H9 (cell line): ENCODE measurements around the gene PACS1. TPM values are rescaled to one million over a fixed set of nuclear protein-coding genes. Genes with fewer than 3 reads are reported as not detected.

Experiments used
- DNase-seq: peaks from one replicate; pipeline ENCODE4 v3.0.0-alpha.2; 2017
- H2AFZ ChIP-seq: one replicate; pipeline ENCODE4 v1.6.1; 2013; ENCODE audit warnings: mild to moderate bottlenecking, low read length, control low read depth, moderate library complexity
- H2AK5ac ChIP-seq: 2 replicates; pipeline ENCODE4 v1.6.1; 2013; ENCODE audit warnings: low read length, control low read depth, mixed read lengths; ENCODE audit not compliant: insufficient read length
- H2BK120ac ChIP-seq: one replicate; pipeline ENCODE4 v1.6.1; 2013; ENCODE audit warnings: low read depth, mild to moderate bottlenecking, low read length, control low read depth, inconsistent platforms; ENCODE audit not compliant: poor library complexity, severe bottlenecking
- H2BK12ac ChIP-seq: 2 replicates; pipeline ENCODE4 v1.6.1; 2013; ENCODE audit warnings: low read length, control low read depth, mixed read lengths, low read depth; ENCODE audit not compliant: insufficient read length
- H2BK15ac ChIP-seq: 2 replicates; pipeline ENCODE4 v1.6.1; 2013; ENCODE audit warnings: low read depth, low read length, control low read depth
- H2BK20ac ChIP-seq: one replicate; pipeline ENCODE4 v1.6.1; 2013; ENCODE audit warnings: low read depth, mild to moderate bottlenecking, low read length, control low read depth, inconsistent platforms; ENCODE audit not compliant: poor library complexity, severe bottlenecking
- H2BK5ac ChIP-seq: 2 replicates; pipeline ENCODE4 v1.6.1; 2013; ENCODE audit warnings: low read length, control low read depth, mixed read lengths; ENCODE audit not compliant: insufficient read length
- H3K14ac ChIP-seq: 2 replicates; pipeline ENCODE4 v1.6.1; 2013; ENCODE audit warnings: low read length, control low read depth; ENCODE audit not compliant: insufficient read depth
- H3K18ac ChIP-seq: 2 replicates; pipeline ENCODE4 v1.6.1; 2013; ENCODE audit warnings: low read depth, mild to moderate bottlenecking, mixed read lengths, low read length, control low read depth; ENCODE audit not compliant: insufficient read length
- H3K23ac ChIP-seq: 2 replicates; pipeline ENCODE4 v1.6.1; 2013; ENCODE audit warnings: low read length, control low read depth, mixed read lengths, low read depth; ENCODE audit not compliant: insufficient read length
- H3K23me2 ChIP-seq: 2 replicates; pipeline ENCODE4 v1.6.1; 2013; ENCODE audit warnings: low read depth, mild to moderate bottlenecking, mixed read lengths, low read length, control low read depth; ENCODE audit not compliant: insufficient read length, poor library complexity, severe bottlenecking
- H3K27ac ChIP-seq: 2 replicates; pipeline ENCODE4 v1.5.1; 2013; ENCODE audit warnings: low read length, control low read depth, mixed read lengths, low read depth; ENCODE audit not compliant: insufficient read length
- H3K27me3 ChIP-seq: 2 replicates; pipeline ENCODE4 v1.6.1; 2013; ENCODE audit warnings: low read length, control low read depth, inconsistent platforms; ENCODE audit not compliant: insufficient read depth
- H3K4ac ChIP-seq: 2 replicates; pipeline ENCODE4 v1.6.1; 2013; ENCODE audit warnings: low read depth, mild to moderate bottlenecking, control low read depth, inconsistent platforms, low read length, moderate library complexity
- H3K4me1 ChIP-seq: 2 replicates; pipeline ENCODE4 v1.6.1; 2013; ENCODE audit warnings: low read length, control low read depth, inconsistent platforms; ENCODE audit not compliant: insufficient read depth
- H3K4me2 ChIP-seq: 2 replicates; pipeline ENCODE4 v1.6.1; 2013; ENCODE audit warnings: low read length, control low read depth, mixed read lengths; ENCODE audit not compliant: insufficient read length, insufficient read depth
- H3K56ac ChIP-seq: 2 replicates; pipeline ENCODE4 v1.6.1; 2013; ENCODE audit warnings: low read depth, mild to moderate bottlenecking, mixed read lengths, low read length, control low read depth; ENCODE audit not compliant: insufficient read length
- H3K79me1 ChIP-seq: 2 replicates; pipeline ENCODE4 v1.6.1; 2013; ENCODE audit warnings: low read depth, mild to moderate bottlenecking, moderate library complexity, low read length, control low read depth, inconsistent platforms; ENCODE audit not compliant: insufficient read depth, poor library complexity, severe bottlenecking
- H3K79me2 ChIP-seq: 2 replicates; pipeline ENCODE4 v1.6.1; 2013; ENCODE audit warnings: low read length, control low read depth, inconsistent platforms; ENCODE audit not compliant: insufficient read depth
- H3K9ac ChIP-seq: 2 replicates; pipeline ENCODE4 v1.6.1; 2013; ENCODE audit warnings: low read length, control low read depth, mixed read lengths; ENCODE audit not compliant: insufficient read length; ENCODE audit errors: extremely low read depth
- H3K9me3 ChIP-seq: one replicate; pipeline ENCODE4 v1.6.1; 2013; ENCODE audit warnings: low read depth, low read length, inconsistent platforms; ENCODE audit not compliant: control insufficient read depth
- H3T11ph ChIP-seq: one replicate; pipeline ENCODE4 v1.6.1; 2013; ENCODE audit warnings: mild to moderate bottlenecking, low read length, control low read depth, inconsistent platforms
- H4K20me1 ChIP-seq: one replicate; pipeline ENCODE4 v1.6.1; 2013; ENCODE audit not compliant: control insufficient read depth, insufficient read length, insufficient read depth
- H4K5ac ChIP-seq: 2 replicates; pipeline ENCODE4 v1.6.1; 2013; ENCODE audit warnings: low read depth, mild to moderate bottlenecking, mixed read lengths, low read length, control low read depth; ENCODE audit not compliant: insufficient read length
- H4K8ac ChIP-seq: replicated peaks from 2 replicates; pipeline ENCODE4 v1.6.1; 2013; ENCODE audit warnings: low read length, control low read depth, mixed read lengths, low read depth; ENCODE audit not compliant: insufficient read length
- H4K91ac ChIP-seq: 2 replicates; pipeline ENCODE4 v1.6.1; 2013; ENCODE audit warnings: low read depth, mild to moderate bottlenecking, moderate library complexity, mixed read lengths, low read length, control low read depth; ENCODE audit not compliant: insufficient read length
- H3K27ac Mint-ChIP-seq, 3 experiments: 2 replicates in 2 of 3; 3 replicates in 1 of 3; pipeline ENCODE4 v1.8.0; 2020 to 2021; ENCODE audit warnings: mixed read lengths in 3 of 3, mild to moderate bottlenecking in 1 of 3, moderate library complexity in 1 of 3
- H3K27me3 Mint-ChIP-seq: 2 replicates; pipeline ENCODE4 v1.8.0; 2021; ENCODE audit warnings: low read depth, mild to moderate bottlenecking, moderate library complexity, mixed read lengths
- H3K36me3 Mint-ChIP-seq, 3 experiments: 2 replicates in 2 of 3; 3 replicates in 1 of 3; pipeline ENCODE4 v1.8.0; 2020 to 2021; ENCODE audit warnings: low read depth in 3 of 3, mixed read lengths in 3 of 3; ENCODE audit not compliant: insufficient read depth in 1 of 3
- H3K4me1 Mint-ChIP-seq, 2 experiments: 2 replicates each; pipeline ENCODE4 v1.8.0; 2020; ENCODE audit warnings: mixed read lengths in 2 of 2
- H3K4me3 Mint-ChIP-seq, 2 experiments: 2 replicates in 1 of 2; 3 replicates in 1 of 2; pipeline ENCODE4 v1.8.0; 2020 to 2021; ENCODE audit warnings: mild to moderate bottlenecking in 2 of 2, mixed read lengths in 2 of 2, moderate library complexity in 1 of 2
- H3K9me3 Mint-ChIP-seq, 2 experiments: 2 replicates in 1 of 2; 3 replicates in 1 of 2; pipeline ENCODE4 v1.8.0; 2020; ENCODE audit warnings: mild to moderate bottlenecking in 2 of 2, mixed read lengths in 2 of 2, moderate library complexity in 1 of 2
- WGBS: extraction: QIAGEN DNeasy Blood & Tissue Kit; methylation state at CpG from one replicate; pipeline ENCODE4 v1.1.7; 2013; ENCODE audit warnings: missing lambda C conversion rate, low lambda C conversion rate, mixed read lengths; ENCODE audit not compliant: insufficient read length; ENCODE audit errors: extremely low coverage; 5-methylcytosine and 5-hydroxymethylcytosine counted together
- total RNA-seq: library from RNA; stranded (reverse); gene quantifications from 2 replicates; pipeline ENCODE4 v1.2.1, GENCODE V29; 2021
- TF ChIP-seq, protein P1 (sequence below): fragments of 200-600 bp; sonication (generic); conservative IDR thresholded peaks from 3 replicates; pipeline ENCODE4 v1.8.0; 2021; ENCODE audit warnings: antibody characterized with exemption, mild to moderate bottlenecking

Gene PACS1
- total RNA-seq, 1 experiment from 2014 or later: 35.5 TPM

GRCh38 chr11:66131937-66132632 lies 62.0 kb downstream of the PACS1 start:
- no peak overlapping the region for H2BK12ac ChIP-seq
- Mint-ChIP-seq H3K4me1 (peaks cover 15 to 35% of the 10 kb centered on the region in 2 experiments), H3K36me3 (no peaks in the 10 kb centered on the region), H3K9me3 (no peaks in the 10 kb centered on the region), H3K27ac (no peak overlapping the region; a peak in 1 of 7 replicates), H3K4me3 (no peak overlapping the region), H3K27me3 (no peaks in the 10 kb centered on the region)
- no peak overlapping the region for H3K27ac ChIP-seq
- no peak overlapping the region for H4K8ac ChIP-seq
- peaks cover 6% of the 10 kb centered on the region; the same call in 1 of the 2 replicates for H3K4me1 ChIP-seq
- H3K14ac ChIP-seq: no peak overlapping the region
- H3K9me3 ChIP-seq: no peaks in the 10 kb centered on the region
- H2BK20ac ChIP-seq: no peak overlapping the region
- H2BK15ac ChIP-seq: no peak overlapping the region
- no peaks in the 10 kb centered on the region for H4K20me1 ChIP-seq
- no peak overlapping the region for H3K23ac ChIP-seq
- DNase-seq: no peak
- H3K4ac ChIP-seq: no peak overlapping the region
- no peaks in the 10 kb centered on the region for H3K23me2 ChIP-seq
- H3K18ac ChIP-seq: no peak overlapping the region
- H3K9ac ChIP-seq: no peak overlapping the region
- H2BK5ac ChIP-seq: no peak overlapping the region
- H4K91ac ChIP-seq: no peak overlapping the region
- H2AK5ac ChIP-seq: no peak overlapping the region
- no peak overlapping the region for H3T11ph ChIP-seq
- H3K4me2 ChIP-seq: no peak overlapping the region
- H3K27me3 ChIP-seq: no peaks in the 10 kb centered on the region
- H3K79me1 ChIP-seq: no peaks in the 10 kb centered on the region
- no peak overlapping the region for H4K5ac ChIP-seq
- H3K79me2 ChIP-seq: no peaks in the 10 kb centered on the region
- H3K56ac ChIP-seq: no peak overlapping the region
- no peak overlapping the region for H2AFZ ChIP-seq
- no CpG with 5 or more reads among the region's 7 CpGs for WGBS
- no peak overlapping the region for H2BK120ac ChIP-seq
- TF ChIP-seq, protein P1, sequence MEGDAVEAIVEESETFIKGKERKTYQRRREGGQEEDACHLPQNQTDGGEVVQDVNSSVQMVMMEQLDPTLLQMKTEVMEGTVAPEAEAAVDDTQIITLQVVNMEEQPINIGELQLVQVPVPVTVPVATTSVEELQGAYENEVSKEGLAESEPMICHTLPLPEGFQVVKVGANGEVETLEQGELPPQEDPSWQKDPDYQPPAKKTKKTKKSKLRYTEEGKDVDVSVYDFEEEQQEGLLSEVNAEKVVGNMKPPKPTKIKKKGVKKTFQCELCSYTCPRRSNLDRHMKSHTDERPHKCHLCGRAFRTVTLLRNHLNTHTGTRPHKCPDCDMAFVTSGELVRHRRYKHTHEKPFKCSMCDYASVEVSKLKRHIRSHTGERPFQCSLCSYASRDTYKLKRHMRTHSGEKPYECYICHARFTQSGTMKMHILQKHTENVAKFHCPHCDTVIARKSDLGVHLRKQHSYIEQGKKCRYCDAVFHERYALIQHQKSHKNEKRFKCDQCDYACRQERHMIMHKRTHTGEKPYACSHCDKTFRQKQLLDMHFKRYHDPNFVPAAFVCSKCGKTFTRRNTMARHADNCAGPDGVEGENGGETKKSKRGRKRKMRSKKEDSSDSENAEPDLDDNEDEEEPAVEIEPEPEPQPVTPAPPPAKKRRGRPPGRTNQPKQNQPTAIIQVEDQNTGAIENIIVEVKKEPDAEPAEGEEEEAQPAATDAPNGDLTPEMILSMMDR: no peak
